Measurements from ENCODE around the gene STAG3. TPM values are rescaled to one million over a fixed set of nuclear protein-coding genes. Genes with fewer than 3 reads are reported as not detected.

Gene STAG3
- total and polyA plus RNA-seq, 9 of the 15 experiments (the other 6 are each of a cell fraction or from before 2014, with no cell fraction given): 0.54 to 2.5 (median 1.7) TPM

DNA sequence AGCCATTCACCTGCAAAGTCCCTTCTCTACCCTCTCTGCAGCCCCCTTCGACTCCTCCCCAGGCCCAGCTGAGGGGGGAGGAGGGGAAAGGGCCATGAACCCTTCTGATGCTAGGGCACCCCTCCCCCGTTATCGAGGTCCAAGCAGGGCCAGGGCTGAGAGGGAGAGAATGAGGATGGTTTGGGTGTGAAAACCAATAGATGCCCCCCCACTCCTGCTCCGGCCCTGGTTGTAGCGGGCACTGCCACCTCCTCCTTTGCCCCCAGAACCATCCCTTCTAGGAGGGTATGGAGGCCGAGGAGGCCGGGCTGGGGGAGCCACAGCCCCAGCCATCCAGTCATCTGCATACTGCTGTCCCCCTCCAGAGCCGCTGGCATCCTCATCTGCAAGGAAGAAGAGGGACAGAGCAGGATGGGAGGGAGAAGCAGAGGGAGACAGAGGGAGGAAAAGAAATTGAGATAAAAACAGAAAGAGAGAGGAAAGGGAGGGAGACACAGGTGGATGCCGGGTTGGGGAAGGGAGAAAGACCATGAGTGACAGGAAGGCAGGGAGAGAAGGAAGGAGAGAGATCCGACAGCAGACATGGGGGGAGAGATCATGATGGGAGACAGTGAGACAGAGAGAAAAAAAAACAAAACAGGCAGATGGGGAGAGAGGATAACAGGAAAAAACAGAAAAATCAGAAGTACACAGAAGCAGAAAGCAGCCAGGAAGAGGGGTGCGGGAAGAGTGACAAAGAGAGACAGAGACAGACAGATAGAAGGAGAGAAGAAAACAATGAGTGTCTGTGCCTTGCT is 7.4 kb upstream of the STAG3 start (continued):
- TF ChIP-seq CXXC5 (CRISPR knock-in tag; IDR thresholded peaks at IDR 0.05): no peak
- TF ChIP-seq MCM5 (IDR thresholded peaks at IDR 0.05; ENCODE audit: low read depth): no peak
- TF ChIP-seq ZNF134 (CRISPR knock-in tag; conservative IDR thresholded peaks at IDR 0.05): no peak
- no peak for TF ChIP-seq TCF7L2 (IDR thresholded peaks at IDR 0.05; ENCODE audit: low read depth, low read length)
- no peak for TF ChIP-seq ILF3 (IDR thresholded peaks at IDR 0.05; ENCODE audit: borderline replicate concordance)
- TF ChIP-seq ZNF644 (tag; IDR thresholded peaks at IDR 0.05; ENCODE audit: low read depth): no peak
- no peak for TF ChIP-seq NFXL1 (CRISPR knock-in tag; IDR thresholded peaks at IDR 0.05)
- no peak for TF ChIP-seq CHCHD3 (CRISPR knock-in tag; IDR thresholded peaks at IDR 0.05)
- no peak for TF ChIP-seq TAF1 (IDR thresholded peaks at IDR 0.05; ENCODE audit: control insufficient read depth, extremely low read depth, insufficient read depth, low read length, severe bottlenecking)
- no peak for TF ChIP-seq RBM25 (IDR thresholded peaks at IDR 0.05; ENCODE audit: low read depth, low read length, severe bottlenecking)
- peak; percentile 41; the same call in 1 of the 2 replicates for TF ChIP-seq BCOR (IDR thresholded peaks at IDR 0.05)
- TF ChIP-seq BRF2 (IDR thresholded peaks at IDR 0.05; ENCODE audit: borderline replicate concordance, insufficient read depth, insufficient read length): no peak
- no peak for TF ChIP-seq ZNF778 (CRISPR knock-in tag; IDR thresholded peaks at IDR 0.05)
- TF ChIP-seq SMARCA4 (IDR thresholded peaks at IDR 0.05): peak; percentile 48; the same call in 1 of the 2 replicates
- TF ChIP-seq KLF1 (tag; IDR thresholded peaks at IDR 0.05): no peak
- no peak for TF ChIP-seq NRF1 (conservative IDR thresholded peaks at IDR 0.05 in 1 of 2, IDR thresholded peaks at IDR 0.05 in 1 of 2)
- TF ChIP-seq ZNF717 (CRISPR knock-in tag; IDR thresholded peaks at IDR 0.05): no peak
- TF ChIP-seq HOXB6 (CRISPR knock-in tag; IDR thresholded peaks at IDR 0.05; ENCODE audit: borderline replicate concordance): no peak
- TF ChIP-seq PHF8 (IDR thresholded peaks at IDR 0.05; ENCODE audit: borderline replicate concordance, low read length): no peak
- TF ChIP-seq PCBP1 (IDR thresholded peaks at IDR 0.05; ENCODE audit: low read depth, low read length, poor library complexity, severe bottlenecking): no peak
- no peak for TF ChIP-seq LCOR (CRISPR knock-in tag; IDR thresholded peaks at IDR 0.05)
- no peak for TF ChIP-seq SREBF1 (IDR thresholded peaks at IDR 0.05; ENCODE audit: borderline replicate concordance, low read depth, low read length)
- TF ChIP-seq CBX8 (IDR thresholded peaks at IDR 0.05; ENCODE audit: borderline replicate concordance, extremely low read depth, low read depth, low read length, poor library complexity, severe bottlenecking): no peak
- TF ChIP-seq ESRRA (IDR thresholded peaks at IDR 0.05; ENCODE audit: borderline replicate concordance, low read depth): no peak
- TF ChIP-seq ARID1B (IDR thresholded peaks at IDR 0.05): peak; percentile 62
- TF ChIP-seq HDAC3 (IDR thresholded peaks at IDR 0.05; ENCODE audit: borderline replicate concordance, partially characterized antibody): no peak
- TF ChIP-seq ZNF239 (CRISPR knock-in tag; IDR thresholded peaks at IDR 0.05): no peak
- peak; percentile 67; the same call in 1 of the 2 replicates for TF ChIP-seq PHB2 (IDR thresholded peaks at IDR 0.05; ENCODE audit: low read depth)
- no peak; the same call in 1 of the 2 replicates for TF ChIP-seq SMARCE1 (IDR thresholded peaks at IDR 0.05)

Data from K562 (cell line).